H1 (cell line): Measurements from ENCODE around the gene PPA2. TPM values are rescaled to one million over a fixed set of nuclear protein-coding genes. Genes with fewer than 3 reads are reported as not detected.

ENCODE experiments used
- CTCF ChIA-PET: fragments of 300-600 bp; sonication (Branson Sonifier 250); formaldehyde crosslinking; loops from one replicate; lab custom pipeline; 2021; ENCODE audit not compliant: partially characterized antibody; lab: Charles Lee
- POLR2A ChIA-PET: fragments of 300-600 bp; sonication (Branson Sonifier 250); formaldehyde crosslinking; loops from one replicate; lab custom pipeline; 2021; ENCODE audit warnings: inconsistent platforms; ENCODE audit not compliant: partially characterized antibody; lab: Charles Lee
- DNase-seq, 2 experiments: peaks; one replicate each; pipeline versions ENCODE4 v3.0.0 to v3.0.0-alpha.2; 2010 to 2022; ENCODE audit warnings: low spot score in 2 of 2, low read depth in 1 of 2, mixed read lengths in 1 of 2
- FAIRE-seq: peaks from 2 replicates; lab custom pipeline; 2011; peaks lifted over from hg19 to GRCh38; lab: Jason Lieb, UNC
- H2AFZ ChIP-seq: 2 replicates; pipeline ENCODE4 v1.8.1; 2012; ENCODE audit warnings: low read length, inconsistent platforms
- H2AK5ac ChIP-seq: 2 replicates; pipeline ENCODE4 v1.6.1; 2013; ENCODE audit warnings: low read depth, low read length
- H2BK120ac ChIP-seq: replicated peaks from 2 replicates; pipeline ENCODE3; 2013; ENCODE audit warnings: low read depth, low read length, inconsistent platforms
- H2BK12ac ChIP-seq: 2 replicates; pipeline ENCODE4 v1.6.1; 2013; ENCODE audit warnings: low read depth, low read length
- H2BK15ac ChIP-seq: 2 replicates; pipeline ENCODE4 v1.6.1; 2013; ENCODE audit warnings: low read length
- H2BK20ac ChIP-seq: 2 replicates; pipeline ENCODE4 v1.6.1; 2013; ENCODE audit warnings: low read length
- H2BK5ac ChIP-seq: 2 replicates; pipeline ENCODE4 v1.6.1; 2013; ENCODE audit warnings: low read depth, low read length
- H3K14ac ChIP-seq: 2 replicates; pipeline ENCODE4 v1.6.1; 2013; ENCODE audit warnings: inconsistent platforms; ENCODE audit not compliant: insufficient read length
- H3K18ac ChIP-seq: 2 replicates; pipeline ENCODE4 v1.6.1; 2013; ENCODE audit warnings: low read length; ENCODE audit errors: extremely low read depth
- H3K23ac ChIP-seq: 2 replicates; pipeline ENCODE4 v1.6.1; 2013; ENCODE audit warnings: inconsistent platforms; ENCODE audit not compliant: insufficient read length
- H3K23me2 ChIP-seq: 2 replicates; pipeline ENCODE4 v1.6.1; 2013; ENCODE audit warnings: low read depth, low read length
- H3K27ac ChIP-seq: 2 replicates; pipeline ENCODE4 v1.6.1; 2011; ENCODE audit warnings: low read depth, low read length, inconsistent platforms
- H3K27me3 ChIP-seq, 4 experiments: replicated peaks in 1 of 4; 1 replicate in 1 of 4; 2 replicates in 3 of 4; pipeline versions ENCODE4 v1.6.1 to v1.8.1; 2011 to 2013; ENCODE audit warnings: low read length in 3 of 4, mild to moderate bottlenecking in 3 of 4, inconsistent platforms in 2 of 4, mixed read lengths in 2 of 4, moderate library complexity in 1 of 4; ENCODE audit not compliant: control insufficient read depth in 3 of 4, insufficient read depth in 3 of 4; ENCODE audit errors: extremely low read depth in 1 of 4
- H3K36me3 ChIP-seq, 4 experiments: 2 replicates each; pipeline versions ENCODE4 v1.6.1 to v1.8.1; 2011 to 2013; ENCODE audit warnings: mild to moderate bottlenecking in 4 of 4, low read length in 3 of 4, moderate library complexity in 2 of 4, control low read depth in 1 of 4, inconsistent platforms in 1 of 4; ENCODE audit not compliant: insufficient read depth in 4 of 4, control insufficient read depth in 2 of 4
- H3K4ac ChIP-seq: replicated peaks from 2 replicates; pipeline ENCODE3; 2013; ENCODE audit warnings: low read length, low read depth, mixed read lengths, inconsistent platforms; ENCODE audit not compliant: insufficient read length
- H3K4me1 ChIP-seq, 4 experiments: replicated peaks in 1 of 4; 1 replicate in 1 of 4; 2 replicates in 3 of 4; pipeline versions ENCODE4 v1.6.1 to v1.8.1; 2011 to 2013; ENCODE audit warnings: low read length in 3 of 4, inconsistent platforms in 2 of 4, mixed read lengths in 1 of 4; ENCODE audit not compliant: insufficient read depth in 4 of 4, control insufficient read depth in 3 of 4
- H3K4me2 ChIP-seq, 2 experiments: 2 replicates each; pipeline versions ENCODE4 v1.6.1 to v1.8.1; 2011 to 2013; ENCODE audit warnings: low read depth in 2 of 2, low read length in 2 of 2, control low read depth in 1 of 2, inconsistent platforms in 1 of 2, mild to moderate bottlenecking in 1 of 2; ENCODE audit not compliant: insufficient read depth in 1 of 2
- H3K4me3 ChIP-seq, 4 experiments: fragments of 200-600, 300-600 bp in 1 of 4; sonication (generic), shearing (Covaris generic), sonication (Bioruptor Twin) in 1 of 4; 2 replicates each; pipeline versions ENCODE4 v1.5.1 to v1.8.1; 2011 to 2016; ENCODE audit warnings: low read length in 4 of 4, low read depth in 3 of 4, control low read depth in 2 of 4, inconsistent platforms in 2 of 4, mild to moderate bottlenecking in 2 of 4, mixed read lengths in 1 of 4, moderate library complexity in 1 of 4; ENCODE audit not compliant: insufficient read depth in 2 of 4; ENCODE audit errors: extremely low read depth in 1 of 4
- H3K56ac ChIP-seq: replicated peaks from 2 replicates; pipeline ENCODE3; 2013; ENCODE audit warnings: low read depth, mild to moderate bottlenecking, mixed read lengths, low read length, inconsistent platforms; ENCODE audit not compliant: insufficient read length
- H3K79me1 ChIP-seq: 2 replicates; pipeline ENCODE4 v1.6.1; 2013; ENCODE audit warnings: low read depth, low read length, control low read depth
- H3K79me2 ChIP-seq, 2 experiments: 2 replicates each; pipeline versions ENCODE4 v1.6.1 to v1.8.1; 2012 to 2013; ENCODE audit warnings: low read length in 2 of 2, mild to moderate bottlenecking in 2 of 2, inconsistent platforms in 1 of 2; ENCODE audit not compliant: insufficient read depth in 2 of 2, control insufficient read depth in 1 of 2
- H3K9ac ChIP-seq, 4 experiments: replicated peaks in 1 of 4; 1 replicate in 1 of 4; 2 replicates in 3 of 4; pipeline versions ENCODE4 v1.6.1 to v1.8.1; 2011 to 2013; ENCODE audit warnings: low read depth in 3 of 4, low read length in 3 of 4, control low read depth in 2 of 4, mild to moderate bottlenecking in 2 of 4, moderate library complexity in 2 of 4, inconsistent platforms in 1 of 4; ENCODE audit errors: extremely low read depth in 1 of 4
- H3K9me3 ChIP-seq, 2 experiments: 2 replicates each; pipeline versions ENCODE4 v1.6.1 to v1.8.1; 2012 to 2013; ENCODE audit warnings: mild to moderate bottlenecking in 2 of 2, moderate library complexity in 2 of 2, control low read depth in 1 of 2, inconsistent platforms in 1 of 2, low read depth in 1 of 2, low read length in 1 of 2, mixed read lengths in 1 of 2; ENCODE audit not compliant: insufficient read depth in 2 of 2
- H4K20me1 ChIP-seq, 2 experiments: replicated peaks in 1 of 2; 2 replicates each; pipeline versions ENCODE3 to v1.8.1; 2011 to 2013; ENCODE audit warnings: inconsistent platforms in 2 of 2, low read length in 2 of 2, mild to moderate bottlenecking in 1 of 2; ENCODE audit not compliant: insufficient read depth in 2 of 2, control insufficient read depth in 1 of 2
- H4K5ac ChIP-seq: 2 replicates; pipeline ENCODE4 v1.6.1; 2013; ENCODE audit warnings: low read length, low read depth, mixed read lengths, inconsistent platforms; ENCODE audit not compliant: insufficient read length
- H4K8ac ChIP-seq: 2 replicates; pipeline ENCODE4 v1.8.0; 2013; ENCODE audit warnings: mild to moderate bottlenecking, moderate library complexity, low read length, inconsistent platforms; ENCODE audit not compliant: insufficient read depth; ENCODE audit errors: extremely low read depth
- H4K91ac ChIP-seq: replicated peaks from 2 replicates; pipeline ENCODE3; 2013; ENCODE audit warnings: low read length, mixed read lengths, inconsistent platforms; ENCODE audit not compliant: insufficient read length
- ATF2 ChIP-seq: IDR thresholded peaks from 2 replicates; pipeline ENCODE4 v1.6.1; 2012; ENCODE audit warnings: low read length, inconsistent platforms
- CBX8 ChIP-seq: fragments of 300-800, 300-1000 bp; sonication (generic); IDR thresholded peaks from 2 replicates; pipeline ENCODE4 v1.7.1; 2016; ENCODE audit warnings: low read depth, low read length, borderline replicate concordance
- EZH2 ChIP-seq: fragments of 200-600 bp; sonication (generic); IDR thresholded peaks from 2 replicates; pipeline ENCODE4 v1.7.1; 2012; ENCODE audit warnings: low read depth, mild to moderate bottlenecking, moderate library complexity, low read length, inconsistent platforms; ENCODE audit not compliant: severe bottlenecking
- JUN ChIP-seq: IDR thresholded peaks from 2 replicates; pipeline ENCODE4 v1.6.1; 2011; ENCODE audit warnings: low read depth, mild to moderate bottlenecking, improper control_type of control experiment, low read length
- JUND ChIP-seq: IDR thresholded peaks from 2 replicates; pipeline ENCODE4 v1.6.1; 2011; ENCODE audit warnings: mild to moderate bottlenecking, improper control_type of control experiment, low read length
- MAFK ChIP-seq: IDR thresholded peaks from 2 replicates; pipeline ENCODE4 v1.6.1; 2012; ENCODE audit warnings: low read depth, mild to moderate bottlenecking, improper control_type of control experiment, low read length
- SP2 ChIP-seq: IDR thresholded peaks from 2 replicates; pipeline ENCODE4 v1.6.1; 2012; ENCODE audit warnings: mild to moderate bottlenecking, low read length, inconsistent platforms
- USF2 ChIP-seq: IDR thresholded peaks from 2 replicates; pipeline ENCODE4 v1.6.1; 2011; ENCODE audit warnings: low read length, improper control_type of control experiment
- WGBS, 2 experiments: shearing (Covaris generic) in 1 of 2; methylation state at CpG; one replicate each; pipeline versions ENCODE4 v1.1.6 to v1.1.7; 2013 to 2015; ENCODE audit warnings: low lambda C conversion rate in 2 of 2, mixed read lengths in 2 of 2, inconsistent platforms in 1 of 2, low coverage in 1 of 2, missing lambda C conversion rate in 1 of 2; ENCODE audit not compliant: insufficient replicate concordance in 2 of 2, insufficient coverage in 1 of 2, insufficient read length in 1 of 2; ENCODE audit errors: extremely low coverage in 1 of 2, missing lambda C conversion rate in 1 of 2; 5-methylcytosine and 5-hydroxymethylcytosine counted together
- polyA plus RNA-seq, 7 experiments: library from polyadenylated mRNA; depleted of rRNA in 3 of 7; stranded (reverse) in 5 of 7; unstranded in 2 of 7; fragments of >200 nt in 5 of 7; fragments of 200-250 nt in 2 of 7; gene quantifications; 1 replicate in 5 of 7; 2 replicates in 1 of 7; 4 replicates in 1 of 7; pipeline versions ENCODE4 v1.2.1 to v1.2.3, GENCODE V29; 2011 to 2013; ENCODE audit warnings: missing spikeins in 2 of 7, mixed read lengths in 2 of 7
- total RNA-seq: library from RNA; stranded (reverse); fragmentation: NEBNext Ultra II Directional; extraction: Animal tissue kit (Norgen Biotek cat#: 25700); gene quantifications from 2 replicates; pipeline ENCODE4 v1.2.1, GENCODE V29; 2021
- TF ChIP-seq, protein P1 (sequence below): IDR thresholded peaks from 2 replicates; pipeline ENCODE4 v1.6.1; 2012; ENCODE audit warnings: inconsistent platforms
- TF ChIP-seq, protein P2 (sequence below): IDR thresholded peaks from 2 replicates; pipeline ENCODE4 v1.6.1; 2011; ENCODE audit warnings: low read depth, mild to moderate bottlenecking, low read length; ENCODE audit not compliant: insufficient read depth

Gene PPA2
- total and polyA plus RNA-seq, 2 of the 8 experiments (the other 6 are each of a cell fraction or from before 2014, with no cell fraction given), result 24.9 to 62.7 TPM

GRCh38 chr4:105434940-105435339 lies 38.9 kb downstream of the PPA2 start:
- H3K9me3 ChIP-seq, result no peaks in the 10 kb centered on the region; a peak in 1 of 4 replicates
- H3K14ac ChIP-seq, result no peak overlapping the region
- H4K8ac ChIP-seq, result no peak overlapping the region
- no peak overlapping the region for H3K4me2 ChIP-seq
- FAIRE-seq, result no peak
- no peak overlapping the region for H3K27ac ChIP-seq
- no peak overlapping the region for H3K4me3 ChIP-seq
- 91% methylated on average over 3 of the region's 3 CpGs; no CpG with 5 or more reads in 1 of the 2 experiments for WGBS, 2 experiments
- no peak overlapping the region for H3K23ac ChIP-seq
- no peak overlapping the region for H4K5ac ChIP-seq
- H4K20me1 ChIP-seq, result no peaks in the 10 kb centered on the region
- H3K9ac ChIP-seq, result no peak overlapping the region
- CTCF ChIA-PET, result no interaction called here
- H3K18ac ChIP-seq, result no peak overlapping the region
- H3K79me1 ChIP-seq, result no peaks in the 10 kb centered on the region
- H3K27me3 ChIP-seq, result no peaks in the 10 kb centered on the region
- no peak overlapping the region for H4K91ac ChIP-seq
- H3K23me2 ChIP-seq, result no peaks in the 10 kb centered on the region
- H3K79me2 ChIP-seq, result no peaks in the 10 kb centered on the region
- no peak overlapping the region for H2BK15ac ChIP-seq
- H2BK5ac ChIP-seq, result no peak overlapping the region
- no peak for TF ChIP-seq JUN
- TF ChIP-seq, protein P1, sequence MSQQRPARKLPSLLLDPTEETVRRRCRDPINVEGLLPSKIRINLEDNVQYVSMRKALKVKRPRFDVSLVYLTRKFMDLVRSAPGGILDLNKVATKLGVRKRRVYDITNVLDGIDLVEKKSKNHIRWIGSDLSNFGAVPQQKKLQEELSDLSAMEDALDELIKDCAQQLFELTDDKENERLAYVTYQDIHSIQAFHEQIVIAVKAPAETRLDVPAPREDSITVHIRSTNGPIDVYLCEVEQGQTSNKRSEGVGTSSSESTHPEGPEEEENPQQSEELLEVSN, result no peak
- no peak for TF ChIP-seq USF2
- no peak for TF ChIP-seq EZH2
- TF ChIP-seq, protein P2, sequence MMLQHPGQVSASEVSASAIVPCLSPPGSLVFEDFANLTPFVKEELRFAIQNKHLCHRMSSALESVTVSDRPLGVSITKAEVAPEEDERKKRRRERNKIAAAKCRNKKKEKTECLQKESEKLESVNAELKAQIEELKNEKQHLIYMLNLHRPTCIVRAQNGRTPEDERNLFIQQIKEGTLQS, result no peak
- TF ChIP-seq ATF2, result no peak
- no peak for TF ChIP-seq MAFK
- TF ChIP-seq CBX8, result no peak
- no peak for TF ChIP-seq JUND
- TF ChIP-seq SP2, result no peak
- H2BK20ac ChIP-seq, result no peak overlapping the region
- H3K4me1 ChIP-seq, result no peaks in the 10 kb centered on the region
- peaks cover 0 to 8% (median 0%) of the 10 kb centered on the region in 4 experiments; a peak in 1 of 8 replicates for H3K36me3 ChIP-seq
- no peak overlapping the region for H2AK5ac ChIP-seq
- H3K4ac ChIP-seq, result no peak overlapping the region
- H3K56ac ChIP-seq, result no peak overlapping the region
- no peak for DNase-seq
- POLR2A ChIA-PET, result no interaction called here
- H2AFZ ChIP-seq, result no peak overlapping the region
- no peak overlapping the region for H2BK12ac ChIP-seq
- no peak overlapping the region for H2BK120ac ChIP-seq
